Measurements from ENCODE around the gene C18orf32. TPM values are rescaled to one million over a fixed set of nuclear protein-coding genes. Genes with fewer than 3 reads are reported as not detected.
A peak's percentile ranks its signal among the peaks of the same experiment; 100 is the strongest.

C18orf32 gene
- total RNA-seq, 1 experiment from 2014 or later: 24.4 TPM

DNA sequence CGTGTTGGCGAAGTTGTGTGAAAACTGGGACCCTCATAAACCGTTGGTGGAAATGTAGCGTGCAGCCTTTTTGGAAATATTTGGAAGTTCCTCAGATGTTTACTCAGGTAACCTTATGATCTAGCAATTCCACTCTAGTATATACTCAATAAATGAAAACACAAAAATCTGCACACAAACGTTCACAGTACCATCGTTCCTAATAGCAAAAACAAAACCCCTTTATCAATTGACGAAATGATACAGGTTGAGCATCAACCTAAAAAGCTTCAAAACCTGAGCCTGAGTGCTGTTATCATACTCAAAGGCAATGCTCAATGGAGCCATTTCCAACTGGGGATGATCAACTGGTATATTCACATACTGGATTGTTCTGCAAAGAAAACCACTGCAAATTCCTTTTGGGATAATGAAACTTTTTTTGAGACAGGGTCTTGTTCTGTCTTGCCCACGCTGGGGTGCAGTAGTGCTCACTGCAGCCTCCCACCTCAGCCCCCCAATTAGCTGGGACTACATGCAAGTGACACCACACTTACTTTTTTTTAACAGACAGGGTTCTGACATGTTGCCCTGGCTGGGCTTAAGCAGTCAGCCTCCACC lies 777 bp upstream of the C18orf32 start:
- Histone ChIP-seq H3K79me2 (ENCODE audit: insufficient read depth, low read length) (peaks cover 15% of the 10 kb centered on the region), H2BK120ac (ENCODE audit: low read depth, low read length, poor library complexity, severe bottlenecking) (no peak overlapping the region), H4K8ac (replicated peaks; ENCODE audit: insufficient read length, low read depth, low read length) (no peak overlapping the region), H2BK12ac (ENCODE audit: insufficient read length, low read depth, low read length) (no peak overlapping the region), H4K91ac (ENCODE audit: insufficient read length, low read depth, low read length) (no peak overlapping the region), H2AFZ (ENCODE audit: low read length) (no peak overlapping the region), H2BK5ac (ENCODE audit: insufficient read length, low read length) (no peak overlapping the region), H2BK15ac (ENCODE audit: low read depth, low read length) (no peak overlapping the region), H2AK5ac (ENCODE audit: insufficient read length, low read length) (no peak overlapping the region), H3K9ac (ENCODE audit: extremely low read depth, insufficient read length, low read length) (peak overlapping the region; percentile 26), H3K18ac (ENCODE audit: insufficient read length, low read depth, low read length) (no peak overlapping the region), H3K23ac (ENCODE audit: insufficient read length, low read depth, low read length) (no peak overlapping the region), H3K4ac (ENCODE audit: low read depth, low read length) (no peak overlapping the region), H3K27me3 (ENCODE audit: insufficient read depth, low read length) (no peaks in the 10 kb centered on the region), H4K5ac (ENCODE audit: insufficient read length, low read depth, low read length) (no peak overlapping the region), H3K79me1 (ENCODE audit: insufficient read depth, low read depth, low read length, poor library complexity, severe bottlenecking) (no peaks in the 10 kb centered on the region), H3K23me2 (ENCODE audit: insufficient read length, low read depth, low read length, poor library complexity, severe bottlenecking) (peaks cover 3% of the 10 kb centered on the region), H3K4me1 (ENCODE audit: insufficient read depth, low read length) (0 out of 2 replicates have a peak, but pooled peaks cover 2% of the 10 kb centered on the region), H3K4me2 (ENCODE audit: insufficient read depth, insufficient read length, low read length) (peak overlapping the region; percentile 35), H3K56ac (ENCODE audit: insufficient read length, low read depth, low read length) (no peak overlapping the region), H4K20me1 (ENCODE audit: control insufficient read depth, insufficient read depth, insufficient read length) (no peaks in the 10 kb centered on the region), H3K9me3 (ENCODE audit: control insufficient read depth, low read depth, low read length) (no peaks in the 10 kb centered on the region), H2BK20ac (ENCODE audit: low read depth, low read length, poor library complexity, severe bottlenecking) (no peak overlapping the region), H3T11ph (ENCODE audit: low read length) (no peak overlapping the region), H3K14ac (ENCODE audit: insufficient read depth, low read length) (no peak overlapping the region), H3K27ac (ENCODE audit: insufficient read length, low read depth, low read length) (peak overlapping the region; percentile 46)
- Mint-ChIP-seq H3K4me1 (peaks cover 45 to 53% of the 10 kb centered on the region in 2 experiments), H3K27me3 (ENCODE audit: low read depth) (no peaks in the 10 kb centered on the region; the same call in 1 of the 2 replicates), H3K27ac (peak overlapping the region in 2 of 3 experiments; percentile 97 to 99; a peak in 4 of 7 replicates), H3K4me3 (peak overlapping the region; percentile 91 to 96), H3K9me3 (no peaks in the 10 kb centered on the region), H3K36me3 (ENCODE audit: insufficient read depth in 1 of 3, low read depth in 3 of 3) (peaks cover 42 to 57% (median 51%) of the 10 kb centered on the region in 3 experiments)
- no CpG with 5 or more reads among the region's 8 CpGs for WGBS (ENCODE audit: extremely low coverage, insufficient read length, low lambda C conversion rate)
- TF ChIP-seq, protein P1, sequence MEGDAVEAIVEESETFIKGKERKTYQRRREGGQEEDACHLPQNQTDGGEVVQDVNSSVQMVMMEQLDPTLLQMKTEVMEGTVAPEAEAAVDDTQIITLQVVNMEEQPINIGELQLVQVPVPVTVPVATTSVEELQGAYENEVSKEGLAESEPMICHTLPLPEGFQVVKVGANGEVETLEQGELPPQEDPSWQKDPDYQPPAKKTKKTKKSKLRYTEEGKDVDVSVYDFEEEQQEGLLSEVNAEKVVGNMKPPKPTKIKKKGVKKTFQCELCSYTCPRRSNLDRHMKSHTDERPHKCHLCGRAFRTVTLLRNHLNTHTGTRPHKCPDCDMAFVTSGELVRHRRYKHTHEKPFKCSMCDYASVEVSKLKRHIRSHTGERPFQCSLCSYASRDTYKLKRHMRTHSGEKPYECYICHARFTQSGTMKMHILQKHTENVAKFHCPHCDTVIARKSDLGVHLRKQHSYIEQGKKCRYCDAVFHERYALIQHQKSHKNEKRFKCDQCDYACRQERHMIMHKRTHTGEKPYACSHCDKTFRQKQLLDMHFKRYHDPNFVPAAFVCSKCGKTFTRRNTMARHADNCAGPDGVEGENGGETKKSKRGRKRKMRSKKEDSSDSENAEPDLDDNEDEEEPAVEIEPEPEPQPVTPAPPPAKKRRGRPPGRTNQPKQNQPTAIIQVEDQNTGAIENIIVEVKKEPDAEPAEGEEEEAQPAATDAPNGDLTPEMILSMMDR (conservative IDR thresholded peaks at IDR 0.05): no peak
- DNase-seq: peak; percentile 35

All from H9 (cell line).